SK-N-SH (cell line): ENCODE measurements around the gene RBM46.

Source experiments
- NFIC ChIP-seq: IDR thresholded peaks from 2 replicates; pipeline ENCODE4 v1.4.0; 2012; ENCODE audit warnings: borderline replicate concordance
- POLR2AphosphoS5 ChIP-seq: IDR thresholded peaks from 2 replicates; pipeline ENCODE4 v1.6.1; 2012; ENCODE audit warnings: low read depth, low read length
- SMC3 ChIP-seq: IDR thresholded peaks from 2 replicates; pipeline ENCODE4 v1.6.1; 2012; ENCODE audit warnings: low read depth, low read length, improper control_type of control experiment
- TF ChIP-seq, protein P1 (sequence below): IDR thresholded peaks from 2 replicates; pipeline ENCODE4 v1.4.0; 2012; ENCODE audit warnings: low read depth, borderline replicate concordance
- TF ChIP-seq, protein P2 (sequence below): fragments of 200-600 bp; sonication (generic); IDR thresholded peaks from 2 replicates; pipeline ENCODE4 v1.6.1; 2017; ENCODE audit warnings: antibody characterized with exemption, mild to moderate bottlenecking, moderate library complexity

DNA sequence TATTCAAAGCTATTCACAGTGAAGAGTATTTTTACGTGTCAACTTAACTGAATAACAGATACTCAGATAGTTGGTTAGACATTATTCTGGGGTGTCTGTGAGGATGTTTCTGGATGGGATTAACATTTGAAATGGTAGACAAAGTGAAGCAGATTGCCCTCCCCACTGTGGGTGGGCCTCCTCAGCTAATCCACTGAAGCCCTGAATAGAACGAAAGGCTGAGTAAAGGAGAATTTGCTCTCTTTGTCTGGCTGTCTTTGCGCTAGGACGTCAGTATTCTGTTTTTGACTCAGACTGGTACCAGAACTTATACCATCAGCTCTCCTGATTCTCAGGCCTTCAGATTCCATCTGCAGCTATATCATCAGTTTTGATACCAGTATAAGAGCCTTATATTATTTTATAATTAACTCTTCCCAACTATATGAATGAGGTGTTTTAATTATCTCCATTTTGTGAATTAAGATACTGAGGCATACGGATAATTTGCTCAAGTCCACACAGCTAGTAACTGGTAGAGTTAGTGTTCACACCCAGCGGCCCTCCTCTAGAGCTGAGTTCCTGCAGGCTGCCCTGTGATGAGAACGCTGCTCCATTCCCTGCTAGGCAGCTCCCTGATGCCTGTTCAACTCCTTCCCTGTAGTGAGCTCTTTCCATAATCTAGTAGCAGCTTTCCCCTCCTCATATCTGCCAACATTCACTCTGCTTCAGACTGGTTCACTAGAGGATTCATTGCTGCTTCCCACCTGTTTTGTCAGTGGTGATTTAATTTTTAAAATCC lies 87.5 kb downstream of the RBM46 start:
- TF ChIP-seq, protein P1, sequence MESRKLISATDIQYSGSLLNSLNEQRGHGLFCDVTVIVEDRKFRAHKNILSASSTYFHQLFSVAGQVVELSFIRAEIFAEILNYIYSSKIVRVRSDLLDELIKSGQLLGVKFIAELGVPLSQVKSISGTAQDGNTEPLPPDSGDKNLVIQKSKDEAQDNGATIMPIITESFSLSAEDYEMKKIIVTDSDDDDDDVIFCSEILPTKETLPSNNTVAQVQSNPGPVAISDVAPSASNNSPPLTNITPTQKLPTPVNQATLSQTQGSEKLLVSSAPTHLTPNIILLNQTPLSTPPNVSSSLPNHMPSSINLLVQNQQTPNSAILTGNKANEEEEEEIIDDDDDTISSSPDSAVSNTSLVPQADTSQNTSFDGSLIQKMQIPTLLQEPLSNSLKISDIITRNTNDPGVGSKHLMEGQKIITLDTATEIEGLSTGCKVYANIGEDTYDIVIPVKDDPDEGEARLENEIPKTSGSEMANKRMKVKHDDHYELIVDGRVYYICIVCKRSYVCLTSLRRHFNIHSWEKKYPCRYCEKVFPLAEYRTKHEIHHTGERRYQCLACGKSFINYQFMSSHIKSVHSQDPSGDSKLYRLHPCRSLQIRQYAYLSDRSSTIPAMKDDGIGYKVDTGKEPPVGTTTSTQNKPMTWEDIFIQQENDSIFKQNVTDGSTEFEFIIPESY, result no peak
- TF ChIP-seq, protein P2, sequence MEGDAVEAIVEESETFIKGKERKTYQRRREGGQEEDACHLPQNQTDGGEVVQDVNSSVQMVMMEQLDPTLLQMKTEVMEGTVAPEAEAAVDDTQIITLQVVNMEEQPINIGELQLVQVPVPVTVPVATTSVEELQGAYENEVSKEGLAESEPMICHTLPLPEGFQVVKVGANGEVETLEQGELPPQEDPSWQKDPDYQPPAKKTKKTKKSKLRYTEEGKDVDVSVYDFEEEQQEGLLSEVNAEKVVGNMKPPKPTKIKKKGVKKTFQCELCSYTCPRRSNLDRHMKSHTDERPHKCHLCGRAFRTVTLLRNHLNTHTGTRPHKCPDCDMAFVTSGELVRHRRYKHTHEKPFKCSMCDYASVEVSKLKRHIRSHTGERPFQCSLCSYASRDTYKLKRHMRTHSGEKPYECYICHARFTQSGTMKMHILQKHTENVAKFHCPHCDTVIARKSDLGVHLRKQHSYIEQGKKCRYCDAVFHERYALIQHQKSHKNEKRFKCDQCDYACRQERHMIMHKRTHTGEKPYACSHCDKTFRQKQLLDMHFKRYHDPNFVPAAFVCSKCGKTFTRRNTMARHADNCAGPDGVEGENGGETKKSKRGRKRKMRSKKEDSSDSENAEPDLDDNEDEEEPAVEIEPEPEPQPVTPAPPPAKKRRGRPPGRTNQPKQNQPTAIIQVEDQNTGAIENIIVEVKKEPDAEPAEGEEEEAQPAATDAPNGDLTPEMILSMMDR, result no peak
- TF ChIP-seq SMC3, result no peak
- no peak for TF ChIP-seq POLR2AphosphoS5
- TF ChIP-seq NFIC, result no peak
